ENCODE data around the gene CDX1. TPM values are rescaled to one million over a fixed set of nuclear protein-coding genes. Genes with fewer than 3 reads are reported as not detected.
A peak's percentile ranks its signal among the peaks of the same experiment; 100 is the strongest.

CDX1 gene
- total RNA-seq, 2 experiments from 2014 or later: not detected

GRCh38 chr5:150123542-150123941 is 43.0 kb upstream of the CDX1 start:
- no peak overlapping the region for H3K4me3 Mint-ChIP-seq
- CTCF ChIA-PET: interaction anchor here (0.6 kb wide), 1 partner anchor 238 kb away, joined by 3 read pairs; no protein-coding TSS in a partner anchor
- H3K4me1 Mint-ChIP-seq: no peaks in the 10 kb centered on the region

GRCh38 chr5:150124111-150124557 is 42.4 kb upstream of the CDX1 start:
- Mint-ChIP-seq H3K27me3 (no peaks in the 10 kb centered on the region), H3K27ac (no peak overlapping the region), H3K36me3 (ENCODE audit: low read depth) (no peaks in the 10 kb centered on the region), H3K4me1 (no peaks in the 10 kb centered on the region), H3K4me3 (no peak overlapping the region), H3K9me3 (ENCODE audit: low read depth) (no peaks in the 10 kb centered on the region)
- DNase-seq: no peak
- no peak for ATAC-seq
- ChIA-PET POLR2A (no interaction called here), CTCF (interaction anchor here (0.6 kb wide), 1 partner anchor 237 kb away, joined by 3 read pairs; no protein-coding TSS in a partner anchor)
- intact Hi-C loops (cut with DNase I, micrococcal nuclease): loop anchor here in 1 of 2 experiments (5.0 kb wide), 1 partner anchor 122 kb away; the partner anchor contains the start of genes HMGXB3 and TIGD6

More at GRCh38 chr5:150123542-150123941, 43.0 kb upstream of the CDX1 start:
- Mint-ChIP-seq H3K27me3 (no peaks in the 10 kb centered on the region), H3K9me3 (ENCODE audit: low read depth) (no peaks in the 10 kb centered on the region), H3K27ac (no peak overlapping the region), H3K36me3 (ENCODE audit: low read depth) (no peaks in the 10 kb centered on the region)
- POLR2A ChIA-PET: no interaction called here
- no peak for ATAC-seq
- intact Hi-C loops (cut with DNase I, micrococcal nuclease): loop anchor here in 1 of 2 experiments (5.0 kb wide), 1 partner anchor 121 kb away; the partner anchor contains the start of genes HMGXB3 and TIGD6
- no peak for DNase-seq

GRCh38 chr5:150124596-150124995 is 42.0 kb upstream of the CDX1 start:
- H3K27me3 Mint-ChIP-seq: no peaks in the 10 kb centered on the region
- no peaks in the 10 kb centered on the region for H3K9me3 Mint-ChIP-seq (ENCODE audit: low read depth)
- H3K27ac Mint-ChIP-seq: no peak overlapping the region
- ATAC-seq (no peak), DNase-seq (no peak)
- POLR2A ChIA-PET: no interaction called here
- H3K4me3 Mint-ChIP-seq: no peak overlapping the region
- intact Hi-C loops (cut with DNase I, micrococcal nuclease): loop anchor here in 1 of 2 experiments (5.0 kb wide), 1 partner anchor 122 kb away; the partner anchor contains the start of genes HMGXB3 and TIGD6
- no peaks in the 10 kb centered on the region for H3K36me3 Mint-ChIP-seq (ENCODE audit: low read depth)
- no peaks in the 10 kb centered on the region for H3K4me1 Mint-ChIP-seq
- CTCF ChIA-PET: no interaction called here

GRCh38 chr5:150125334-150125733 is 41.2 kb upstream of the CDX1 start:
- Mint-ChIP-seq H3K27me3 (no peaks in the 10 kb centered on the region), H3K9me3 (ENCODE audit: low read depth) (no peaks in the 10 kb centered on the region), H3K4me1 (no peaks in the 10 kb centered on the region), H3K4me3 (no peak overlapping the region), H3K36me3 (ENCODE audit: low read depth) (no peaks in the 10 kb centered on the region), H3K27ac (no peak overlapping the region)
- intact Hi-C loops (cut with DNase I, micrococcal nuclease): no loop called here
- ChIA-PET POLR2A (no interaction called here), CTCF (interaction anchor here (0.7 kb wide), 1 partner anchor 479 kb away, joined by 3 read pairs; no protein-coding TSS in a partner anchor)
- DNase-seq (no peak), ATAC-seq (no peak)

- no peak for ATAC-seq
- no peaks in the 10 kb centered on the region for H3K36me3 Mint-ChIP-seq (ENCODE audit: low read depth)
These were observed 40.2 kb upstream of the CDX1 start for GRCh38 chr5:150126199-150126920.

GRCh38 chr5:150126921-150127265 is 39.7 kb upstream of the CDX1 start:
- Mint-ChIP-seq H3K27me3 (no peaks in the 10 kb centered on the region), H3K4me3 (no peak overlapping the region), H3K9me3 (ENCODE audit: low read depth) (no peaks in the 10 kb centered on the region), H3K27ac (no peak overlapping the region), H3K36me3 (ENCODE audit: low read depth) (no peaks in the 10 kb centered on the region), H3K4me1 (no peaks in the 10 kb centered on the region)
- CTCF ChIA-PET: no interaction called here
- POLR2A ChIA-PET: no interaction called here
- ATAC-seq: no peak
- no peak for DNase-seq
- intact Hi-C loops (cut with DNase I, micrococcal nuclease): no loop called here

More at GRCh38 chr5:150126199-150126920, 40.2 kb upstream of the CDX1 start:
- H3K4me1 Mint-ChIP-seq: no peaks in the 10 kb centered on the region
- no peak for DNase-seq
- ChIA-PET POLR2A (no interaction called here), CTCF (interaction anchor here (0.7 kb wide), 1 partner anchor 480 kb away, joined by 3 read pairs; no protein-coding TSS in a partner anchor)
- H3K27me3 Mint-ChIP-seq: no peaks in the 10 kb centered on the region
- no peaks in the 10 kb centered on the region for H3K9me3 Mint-ChIP-seq (ENCODE audit: low read depth)
- H3K4me3 Mint-ChIP-seq: no peak overlapping the region
- intact Hi-C loops (cut with DNase I, micrococcal nuclease): no loop called here
- H3K27ac Mint-ChIP-seq: no peak overlapping the region

GRCh38 chr5:150129454-150129812 is 37.1 kb upstream of the CDX1 start:
- CTCF ChIA-PET: interaction anchor here (0.7 to 1.1 kb wide), 3 partner anchors 11 to 295 kb away, joined by 3 read pairs; no protein-coding TSS in a partner anchor
- no peak overlapping the region for H3K27ac Mint-ChIP-seq
- intact Hi-C loops (cut with DNase I, micrococcal nuclease): no loop called here
- no peaks in the 10 kb centered on the region for H3K4me1 Mint-ChIP-seq
- no peak for ATAC-seq
- no peaks in the 10 kb centered on the region for H3K36me3 Mint-ChIP-seq (ENCODE audit: low read depth)
- no peak overlapping the region for H3K4me3 Mint-ChIP-seq
- no peaks in the 10 kb centered on the region for H3K27me3 Mint-ChIP-seq
- H3K9me3 Mint-ChIP-seq (ENCODE audit: low read depth): no peaks in the 10 kb centered on the region
- POLR2A ChIA-PET: no interaction called here
- no peak for DNase-seq

- Mint-ChIP-seq H3K4me3 (no peak overlapping the region), H3K36me3 (ENCODE audit: low read depth) (no peaks in the 10 kb centered on the region), H3K9me3 (ENCODE audit: low read depth) (no peaks in the 10 kb centered on the region), H3K27me3 (no peaks in the 10 kb centered on the region), H3K4me1 (no peaks in the 10 kb centered on the region), H3K27ac (no peak overlapping the region)
- POLR2A ChIA-PET: no interaction called here
- CTCF ChIA-PET: interaction anchor here (0.6 to 1.1 kb wide), 7 partner anchors 11 to 295 kb away, joined by 3 read pairs; no protein-coding TSS in a partner anchor
- ATAC-seq (peak; percentile 92), DNase-seq (peak; percentile 71)
- intact Hi-C loops (cut with DNase I, micrococcal nuclease): loop anchor here (1.0 kb wide), 3 partner anchors 88 to 306 kb away; no protein-coding TSS in a partner anchor
These were observed 36.6 kb upstream of the CDX1 start for GRCh38 chr5:150129813-150130492.

GRCh38 chr5:150130493-150130922 is 36.1 kb upstream of the CDX1 start:
- Mint-ChIP-seq H3K27ac (no peak overlapping the region), H3K9me3 (ENCODE audit: low read depth) (no peaks in the 10 kb centered on the region), H3K36me3 (ENCODE audit: low read depth) (no peaks in the 10 kb centered on the region), H3K4me1 (no peaks in the 10 kb centered on the region), H3K4me3 (no peak overlapping the region), H3K27me3 (no peaks in the 10 kb centered on the region)
- POLR2A ChIA-PET: no interaction called here
- CTCF ChIA-PET: interaction anchor here (0.6 to 1.0 kb wide), 7 partner anchors 8 to 217 kb away, joined by 3 to 4 read pairs (median 3); no protein-coding TSS in a partner anchor
- DNase-seq (no peak), ATAC-seq (no peak)
- intact Hi-C loops (cut with DNase I, micrococcal nuclease): loop anchor here (1.0 kb wide), 3 partner anchors 88 to 306 kb away; no protein-coding TSS in a partner anchor

GRCh38 chr5:150131461-150131860 is 35.1 kb upstream of the CDX1 start:
- DNase-seq (no peak), ATAC-seq (no peak)
- H3K36me3 Mint-ChIP-seq (ENCODE audit: low read depth): no peaks in the 10 kb centered on the region
- intact Hi-C loops (cut with DNase I, micrococcal nuclease): no loop called here
- POLR2A ChIA-PET: no interaction called here
- H3K4me1 Mint-ChIP-seq: no peaks in the 10 kb centered on the region
- no peak overlapping the region for H3K27ac Mint-ChIP-seq
- H3K27me3 Mint-ChIP-seq: no peaks in the 10 kb centered on the region
- H3K4me3 Mint-ChIP-seq: no peak overlapping the region
- no peaks in the 10 kb centered on the region for H3K9me3 Mint-ChIP-seq (ENCODE audit: low read depth)
- CTCF ChIA-PET: interaction anchor here (0.7 to 1.0 kb wide), 3 partner anchors 9 to 198 kb away, joined by 3 to 4 read pairs (median 3); no protein-coding TSS in a partner anchor

GRCh38 chr5:150131978-150132694 is 34.4 kb upstream of the CDX1 start:
- H3K4me1 Mint-ChIP-seq: no peaks in the 10 kb centered on the region
- no peaks in the 10 kb centered on the region for H3K27me3 Mint-ChIP-seq
- no peak overlapping the region for H3K4me3 Mint-ChIP-seq
- ChIA-PET POLR2A (no interaction called here), CTCF (no interaction called here)
- DNase-seq: no peak
- H3K27ac Mint-ChIP-seq: no peak overlapping the region
- no peak for ATAC-seq
- no peaks in the 10 kb centered on the region for H3K9me3 Mint-ChIP-seq (ENCODE audit: low read depth)
- intact Hi-C loops (cut with DNase I, micrococcal nuclease): no loop called here
- no peaks in the 10 kb centered on the region for H3K36me3 Mint-ChIP-seq (ENCODE audit: low read depth)
